HG02840 (cell line): Measurements from ENCODE around the gene HDAC4.

Experiments used
- ATAC-seq: cut with Tn5 transposase; IDR thresholded peaks from one replicate; pipeline ENCODE4 v1.9.1; 2021; ENCODE audit warnings: mild to moderate bottlenecking, moderate library complexity, moderate number of reproducible peaks; ENCODE audit not compliant: unreplicated experiment, low FRiP score

HDAC4 gene

DNA sequence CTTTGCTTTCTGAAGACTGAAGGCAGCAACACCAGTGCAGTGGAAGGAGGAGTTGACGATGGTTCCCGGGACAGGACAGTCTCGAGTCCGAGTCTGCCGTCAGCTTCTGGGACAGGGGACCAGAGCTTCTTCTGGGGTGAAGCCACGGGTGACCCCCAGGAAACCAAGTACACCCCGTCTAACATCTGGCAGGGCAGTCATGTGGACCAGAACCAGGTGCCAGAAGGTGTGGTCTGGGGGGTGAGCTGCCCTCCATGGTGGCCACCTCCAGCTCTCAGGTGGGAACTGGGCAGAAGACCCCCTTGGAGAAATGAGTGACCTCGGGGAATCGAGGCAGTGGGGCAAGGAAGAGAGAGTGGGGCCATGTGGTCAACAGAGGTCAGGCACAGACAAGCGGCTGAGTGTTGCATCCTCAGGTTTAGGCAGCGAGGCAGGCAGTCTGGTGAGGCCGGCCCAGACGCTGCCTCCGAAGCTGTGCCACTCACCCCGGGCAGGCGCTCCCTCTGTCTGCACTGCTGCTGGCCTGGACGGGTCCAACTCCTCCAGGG is 204.3 kb downstream of the HDAC4 start:
- no peak for ATAC-seq

GRCh38 chr2:239195992-239196391 is 204.8 kb downstream of the HDAC4 start:
- ATAC-seq, result no peak

GRCh38 chr2:239195318-239195871 is 205.4 kb downstream of the HDAC4 start:
- ATAC-seq, result no peak

- no peak for ATAC-seq
Observed at GRCh38 chr2:239194731-239195317, 206.0 kb downstream of the HDAC4 start.

GRCh38 chr2:239193925-239194677 is 206.7 kb downstream of the HDAC4 start:
- ATAC-seq, result no peak

DNA sequence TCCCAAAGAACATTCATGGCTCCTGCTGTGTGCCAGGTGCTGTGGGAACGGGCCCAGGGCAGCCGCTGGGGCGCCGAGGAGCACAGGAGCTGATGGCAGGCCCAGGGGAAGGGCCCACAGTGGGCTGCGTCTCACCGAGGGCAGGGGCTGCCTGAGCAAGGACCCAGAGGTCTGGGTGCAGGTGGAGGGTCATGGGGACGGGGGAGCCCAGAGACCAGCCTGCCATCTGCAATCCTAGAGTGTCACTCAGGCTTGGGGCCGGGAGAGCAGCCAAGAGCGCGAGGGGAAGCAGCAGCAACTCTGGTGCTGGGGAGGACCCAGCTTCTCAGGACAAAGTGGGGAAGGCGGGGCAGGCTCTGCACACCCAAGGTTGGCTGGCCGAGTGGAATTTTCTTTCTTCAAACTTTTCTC is 207.4 kb downstream of the HDAC4 start:
- ATAC-seq, result no peak

- ATAC-seq, result no peak
Observed at GRCh38 chr2:239192975-239193374, 207.8 kb downstream of the HDAC4 start.

DNA sequence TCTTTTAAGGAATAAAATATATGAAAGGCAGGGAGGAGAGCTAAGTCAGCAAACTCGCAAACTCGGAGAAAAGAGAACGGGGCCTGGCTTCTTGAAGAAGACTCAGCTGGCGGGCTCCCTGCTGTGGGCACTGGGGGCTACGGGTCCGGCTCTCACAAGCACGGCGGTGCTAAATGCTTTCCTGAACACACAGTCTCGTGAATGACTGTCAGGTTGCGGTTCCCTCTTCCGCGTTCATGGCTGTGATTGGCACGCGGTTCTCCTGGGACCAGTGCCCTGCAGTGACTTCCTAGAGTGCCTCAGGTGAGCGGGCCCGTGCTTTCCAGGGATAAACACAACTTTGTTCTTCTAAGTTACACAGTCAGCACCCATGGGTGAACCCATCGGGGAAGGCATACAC is 208.4 kb downstream of the HDAC4 start:
- ATAC-seq, result no peak

- ATAC-seq, result no peak
Observed at GRCh38 chr2:239190921-239191885, 209.6 kb downstream of the HDAC4 start.

GRCh38 chr2:239190361-239190760 is 210.5 kb downstream of the HDAC4 start:
- no peak for ATAC-seq

GRCh38 chr2:239189711-239190131 is 211.1 kb downstream of the HDAC4 start:
- ATAC-seq, result no peak

DNA sequence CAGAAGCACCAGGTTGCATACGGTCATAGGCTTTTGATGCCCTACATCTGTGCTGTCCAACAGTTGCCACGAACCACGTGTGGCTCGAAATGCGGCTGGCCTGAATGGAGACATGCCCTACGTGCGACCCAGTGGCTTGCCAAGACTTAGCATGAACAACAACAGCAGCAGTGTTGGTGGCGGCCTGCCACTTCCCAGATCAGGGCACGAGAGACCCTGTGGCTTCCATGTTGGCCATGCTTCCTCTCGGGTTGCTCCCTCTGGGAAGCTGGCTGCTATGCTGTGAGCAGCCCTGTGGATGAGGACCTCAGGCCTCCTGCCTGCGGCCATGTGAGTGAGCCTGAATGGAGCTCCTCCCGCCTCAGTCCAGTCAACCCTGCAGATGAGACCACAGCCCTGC is 212.3 kb downstream of the HDAC4 start:
- ATAC-seq, result no peak

GRCh38 chr2:239187464-239188253 is 213.2 kb downstream of the HDAC4 start:
- no peak for ATAC-seq

DNA sequence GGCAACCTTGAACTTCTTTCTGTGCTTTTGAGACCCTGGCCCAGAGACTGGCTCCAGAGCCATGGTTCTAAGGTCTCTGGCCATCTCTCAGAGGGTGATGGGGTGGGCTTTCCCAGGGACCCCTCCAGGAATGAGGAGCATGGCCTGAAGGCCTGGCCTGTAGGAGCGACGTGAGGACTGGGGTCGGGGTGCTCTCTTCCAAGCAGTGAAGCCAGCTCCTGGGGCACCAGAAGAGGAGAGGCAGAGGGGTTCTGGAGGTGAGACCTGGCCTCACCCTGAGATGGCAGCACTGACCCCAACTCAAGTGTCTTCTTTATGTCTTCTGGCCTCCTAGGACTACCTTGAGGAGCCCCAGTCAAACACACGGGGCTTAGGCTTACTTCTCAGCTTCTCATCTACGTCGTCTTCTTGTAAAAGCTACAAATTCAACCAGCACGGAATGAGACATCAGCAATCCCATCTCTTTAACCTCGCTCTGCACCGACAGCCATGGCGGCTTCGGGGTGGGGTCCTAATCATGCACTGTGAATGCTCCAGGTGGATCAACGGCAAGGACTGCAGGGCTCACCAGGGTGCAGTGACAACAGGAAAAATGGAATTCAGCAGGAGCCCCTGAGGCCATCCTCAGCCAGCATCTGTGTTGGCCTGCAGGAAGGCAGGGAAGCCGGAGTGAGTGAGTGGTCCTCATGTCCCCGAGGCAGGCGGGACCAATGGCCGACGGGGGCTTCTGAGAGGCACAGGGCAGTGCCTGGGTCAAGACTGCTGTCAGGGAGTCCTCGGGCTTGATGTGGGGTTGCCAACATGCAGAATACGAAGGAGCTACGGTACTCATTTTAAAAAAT is 214.1 kb downstream of the HDAC4 start:
- no peak for ATAC-seq

- ATAC-seq, result no peak
Observed at GRCh38 chr2:239184968-239185903, 215.6 kb downstream of the HDAC4 start.

DNA sequence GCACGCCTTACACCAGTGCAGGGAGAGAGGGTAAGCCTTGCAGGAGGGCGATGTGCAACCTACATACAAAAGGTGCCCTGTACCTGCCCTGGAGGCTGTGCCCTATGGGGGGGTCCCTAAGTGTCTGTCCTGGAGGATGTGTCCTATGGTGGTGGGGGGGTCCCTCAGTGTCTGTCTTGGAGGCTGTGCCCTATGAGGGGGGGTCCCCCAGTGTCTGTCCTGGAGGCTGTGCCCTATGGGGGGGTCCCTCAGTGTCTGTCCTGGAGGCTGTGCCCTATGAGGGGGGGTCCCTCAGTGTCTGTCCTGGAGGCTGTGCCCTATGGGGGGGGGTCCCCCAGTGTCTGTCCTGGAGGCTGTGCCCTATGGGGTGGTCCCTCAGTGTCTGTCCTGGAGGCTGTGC is 216.6 kb downstream of the HDAC4 start:
- no peak for ATAC-seq

DNA sequence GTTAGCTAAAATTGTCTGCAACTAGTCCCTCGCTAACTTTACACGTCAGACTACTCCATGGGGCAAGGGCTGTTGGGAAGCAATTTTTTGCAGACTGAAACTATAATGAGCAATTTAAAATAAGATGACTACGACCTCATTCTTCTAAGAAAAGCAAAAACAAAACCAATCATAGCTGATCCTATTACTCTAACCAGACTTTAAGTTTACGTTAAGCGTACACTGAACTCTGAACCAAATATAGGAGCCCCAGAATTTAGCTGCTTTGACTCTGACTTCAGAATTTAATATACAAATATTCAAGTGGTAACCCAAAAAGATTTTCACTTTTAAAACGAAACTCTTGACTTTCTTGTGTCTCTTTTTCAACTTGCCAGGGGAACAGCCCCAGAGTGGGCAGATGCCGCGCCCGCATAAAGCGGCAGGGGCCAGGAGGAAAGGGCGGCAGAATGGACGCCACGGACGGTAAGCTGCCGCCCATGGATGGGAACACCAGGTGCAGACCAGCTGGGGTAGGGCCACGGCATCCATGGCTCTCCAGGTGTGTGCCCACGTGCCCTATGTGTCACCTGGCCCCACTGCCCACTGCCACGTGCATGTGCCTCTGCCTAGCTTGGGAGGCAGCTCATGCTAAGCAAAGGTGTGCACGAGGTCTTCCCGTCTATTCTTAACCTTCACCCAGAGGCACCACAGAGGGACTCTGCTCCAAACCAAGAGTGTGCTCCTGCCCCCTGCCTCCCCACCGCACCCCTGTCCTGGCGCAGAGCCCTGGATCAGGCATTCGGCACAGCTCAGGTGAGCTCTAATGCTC is 217.6 kb downstream of the HDAC4 start:
- ATAC-seq, result no peak
